NCI-H226 (cell line): ENCODE results near the gene NVL.
"Not testable (repeated sequence)": the region's sequence is repeated elsewhere in the genome, so short reads cannot be mapped to it uniquely, and the experiment has no call there.

ENCODE experiments used
- DNase-seq: peaks from one replicate; pipeline ENCODE4 v3.0.0-alpha.2; 2015

NVL gene

GRCh38 chr1:224329842-224330753 is at the start of gene NVL:
Gene NVL (minus strand): TSS chr1:224330172. CDS start chr1:224330127, 45 bp downstream.
- peak; percentile 66 for DNase-seq

- DNase-seq, result no peak
These were observed 49.1 kb upstream of the NVL start for GRCh38 chr1:224378855-224379631.

GRCh38 chr1:224377676-224378006 is 47.7 kb upstream of the NVL start:
- DNase-seq, result peak; percentile 31

- no peak for DNase-seq
These were observed 45.1 kb upstream of the NVL start for GRCh38 chr1:224375059-224375458.

GRCh38 chr1:224373008-224373590 is 43.1 kb upstream of the NVL start:
- DNase-seq, result no peak

GRCh38 chr1:224368409-224368808 is 38.4 kb upstream of the NVL start:
- DNase-seq, result no peak

- no peak for DNase-seq
These were observed 29.2 kb upstream of the NVL start for GRCh38 chr1:224359207-224359606.

- no peak for DNase-seq
These were observed 28.3 kb upstream of the NVL start for GRCh38 chr1:224358237-224358636.

GRCh38 chr1:224357626-224358124 is 27.7 kb upstream of the NVL start:
- DNase-seq, result no peak

- peak; percentile 79 for DNase-seq
These were observed 27.0 kb upstream of the NVL start, which contains the start of gene CNIH4 for GRCh38 chr1:224356685-224357625. Gene CNIH4 (plus strand): TSS chr1:224356879. CDS start chr1:224356925, 46 bp downstream.

- no peak for DNase-seq
These were observed 24.3 kb upstream of the NVL start for GRCh38 chr1:224353975-224354925.

GRCh38 chr1:224352436-224353085 is 22.6 kb upstream of the NVL start:
- DNase-seq, result not testable (repeated sequence)

- DNase-seq, result not testable (repeated sequence)
These were observed 19.7 kb upstream of the NVL start for GRCh38 chr1:224349716-224350115.

GRCh38 chr1:224348137-224348536 is 18.2 kb upstream of the NVL start:
- DNase-seq, result no peak

- DNase-seq, result no peak
These were observed 13.7 kb upstream of the NVL start for GRCh38 chr1:224343679-224344078.

GRCh38 chr1:224340453-224341384 is 10.7 kb upstream of the NVL start:
- not testable (repeated sequence) for DNase-seq

- DNase-seq, result no peak
These were observed 9.6 kb upstream of the NVL start for GRCh38 chr1:224339442-224340033.

- no peak for DNase-seq
These were observed 8.3 kb upstream of the NVL start for GRCh38 chr1:224338150-224338838.
